T47D (cell line): ENCODE measurements around the gene CBX4.

Experiments used
- DNase-seq, 2 experiments: peaks; one replicate each; pipeline versions ENCODE4 v3.0.0 to v3.0.0-alpha.2; 2011 to 2012; ENCODE audit warnings: low read depth in 1 of 2, low spot score in 1 of 2
- JUND ChIP-seq: IDR thresholded peaks from 2 replicates; pipeline ENCODE4 v1.6.1; 2012; ENCODE audit warnings: low read depth
- in situ Hi-C: cut with HindIII; loops from 2 replicates; pipeline ENCODE4 v1.10.0; 2016; ENCODE audit warnings: low sequenced_read_pairs, low pct_unique_long_range_greater_than_20kb

CBX4 gene

DNA sequence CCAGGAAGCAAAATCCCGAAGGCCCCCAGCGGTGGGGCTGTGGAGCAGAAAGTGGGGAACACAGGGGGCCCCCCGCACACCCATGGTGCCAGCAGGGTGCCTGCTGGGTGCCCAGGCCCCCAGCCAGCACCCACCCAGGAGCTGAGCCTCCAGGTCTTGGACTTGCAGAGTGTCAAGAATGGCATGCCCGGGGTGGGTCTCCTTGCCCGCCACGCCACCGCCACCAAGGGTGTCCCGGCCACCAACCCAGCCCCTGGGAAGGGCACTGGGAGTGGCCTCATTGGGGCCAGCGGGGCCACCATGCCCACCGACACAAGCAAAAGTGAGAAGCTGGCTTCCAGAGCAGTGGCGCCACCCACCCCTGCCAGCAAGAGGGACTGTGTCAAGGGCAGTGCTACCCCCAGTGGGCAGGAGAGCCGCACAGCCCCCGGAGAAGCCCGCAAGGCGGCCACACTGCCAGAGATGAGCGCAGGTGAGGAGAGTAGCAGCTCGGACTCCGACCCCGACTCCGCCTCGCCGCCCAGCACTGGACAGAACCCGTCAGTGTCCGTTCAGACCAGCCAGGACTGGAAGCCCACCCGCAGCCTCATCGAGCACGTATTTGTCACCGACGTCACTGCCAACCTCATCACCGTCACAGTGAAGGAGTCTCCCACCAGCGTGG, 54.8 kb downstream of the CBX4 start:
- in situ Hi-C loops = no loop called here
- no peak for TF ChIP-seq JUND
- no peak for DNase-seq

GRCh38 chr17:79783891-79784290, 55.3 kb downstream of the CBX4 start:
- DNase-seq = no peak
- TF ChIP-seq JUND = no peak
- in situ Hi-C loops = no loop called here
